NCI-H69 (cell line): Measurements from ENCODE around the gene SLC39A7.

Experiments
- DNase-seq: peaks from one replicate; lab custom pipeline; 2025; lab: John Stamatoyannopoulos, UW

SLC39A7 gene

GRCh38 chr6:33200219-33201146 is at the start of gene SLC39A7, which contains the start of gene RXRB:
TSS of gene SLC39A7 (plus strand) at chr6:33200867. CDS start at chr6:33201246, 379 bp downstream.
TSS of gene RXRB (minus strand) at chr6:33200665. CDS start at chr6:33200476, 189 bp downstream.
- DNase-seq = peak; percentile 100

- DNase-seq = no peak
Observed at GRCh38 chr6:33151050-33151449, 49.6 kb upstream of the SLC39A7 start.

GRCh38 chr6:33154349-33154748 is 46.3 kb upstream of the SLC39A7 start:
- DNase-seq = no peak

- DNase-seq = no peak
Observed at GRCh38 chr6:33156561-33156960, 44.1 kb upstream of the SLC39A7 start.

- DNase-seq = no peak
Observed at GRCh38 chr6:33156964-33157363, 43.7 kb upstream of the SLC39A7 start.

- no peak for DNase-seq
Observed at GRCh38 chr6:33160096-33160495, 40.6 kb upstream of the SLC39A7 start.

GRCh38 chr6:33160728-33161344 is 39.8 kb upstream of the SLC39A7 start:
- no peak for DNase-seq

GRCh38 chr6:33161354-33162331 is 39.0 kb upstream of the SLC39A7 start:
- peak; percentile 67 for DNase-seq

GRCh38 chr6:33163540-33163939 is 37.1 kb upstream of the SLC39A7 start:
- no peak for DNase-seq

- DNase-seq = no peak
Observed at GRCh38 chr6:33164176-33164575, 36.5 kb upstream of the SLC39A7 start.

GRCh38 chr6:33164665-33165373 is 35.8 kb upstream of the SLC39A7 start:
- peak; percentile 15 for DNase-seq

- DNase-seq = no peak
Observed at GRCh38 chr6:33165581-33166258, 34.9 kb upstream of the SLC39A7 start.

GRCh38 chr6:33166363-33166762 is 34.3 kb upstream of the SLC39A7 start:
- DNase-seq = no peak

- DNase-seq = no peak
Observed at GRCh38 chr6:33166811-33167210, 33.9 kb upstream of the SLC39A7 start.

- DNase-seq = no peak
Observed at GRCh38 chr6:33167374-33168283, 33.0 kb upstream of the SLC39A7 start.

GRCh38 chr6:33168284-33168601 is 32.4 kb upstream of the SLC39A7 start:
- no peak for DNase-seq

- no peak for DNase-seq
Observed at GRCh38 chr6:33168639-33169038, 32.0 kb upstream of the SLC39A7 start.

- DNase-seq = no peak
Observed at GRCh38 chr6:33169291-33170175, 31.1 kb upstream of the SLC39A7 start.
